ENCODE data around the gene TMEM203.
A peak's percentile ranks its signal among the peaks of the same experiment; 100 is the strongest.

Gene TMEM203

GRCh38 chr9:137218212-137218753, 12.8 kb upstream of the TMEM203 start:
- no peak for DNase-seq (ENCODE audit: low spot score)

- DNase-seq (ENCODE audit: low spot score), result peak; percentile 94
Measured at GRCh38 chr9:137217276-137218211, 12.1 kb upstream of the TMEM203 start.

- no peak for DNase-seq (ENCODE audit: low spot score)
Measured at GRCh38 chr9:137216188-137216965, 10.9 kb upstream of the TMEM203 start.

- no peak for DNase-seq (ENCODE audit: low spot score)
Measured at GRCh38 chr9:137215196-137215986, 9.9 kb upstream of the TMEM203 start.

- DNase-seq (ENCODE audit: low spot score), result no peak
Measured at GRCh38 chr9:137214620-137215019, 9.2 kb upstream of the TMEM203 start.

- peak; percentile 57 for DNase-seq (ENCODE audit: low spot score)
Measured at GRCh38 chr9:137213160-137214060, 8.0 kb upstream of the TMEM203 start.

- no peak for DNase-seq (ENCODE audit: low spot score)
Measured at GRCh38 chr9:137212520-137212919, 7.1 kb upstream of the TMEM203 start.

GRCh38 chr9:137211532-137211931, 6.1 kb upstream of the TMEM203 start:
- DNase-seq (ENCODE audit: low spot score), result no peak

GRCh38 chr9:137206602-137207001, 1.2 kb upstream of the TMEM203 start:
- no peak for DNase-seq (ENCODE audit: low spot score)

- no peak for DNase-seq (ENCODE audit: low spot score)
Measured at GRCh38 chr9:137204731-137205125, 720 bp downstream of the TMEM203 start.

GRCh38 chr9:137202966-137203365, 2.5 kb downstream of the TMEM203 start:
- no peak for DNase-seq (ENCODE audit: low spot score)

- no peak for DNase-seq (ENCODE audit: low spot score)
Measured at GRCh38 chr9:137201205-137201868, 4.1 kb downstream of the TMEM203 start.

GRCh38 chr9:137200311-137201204, 4.9 kb downstream of the TMEM203 start, which contains the start of gene TPRN:
Gene TPRN, minus strand, starts transcription at chr9:137200741. Its CDS starts 30 bp downstream, at chr9:137200711.
- peak; percentile 100 for DNase-seq (ENCODE audit: low spot score)

GRCh38 chr9:137199411-137200121, 5.9 kb downstream of the TMEM203 start:
- DNase-seq (ENCODE audit: low spot score), result no peak

GRCh38 chr9:137198902-137199283, 6.6 kb downstream of the TMEM203 start:
- no peak for DNase-seq (ENCODE audit: low spot score)

GRCh38 chr9:137198051-137198901, 7.2 kb downstream of the TMEM203 start:
- no peak for DNase-seq (ENCODE audit: low spot score)

GRCh38 chr9:137195525-137196220, 9.8 kb downstream of the TMEM203 start:
- DNase-seq (ENCODE audit: low spot score), result no peak

Data from iPS-NIHi11 (cell line).